PFSK-1 (cell line): ENCODE measurements around the gene ZNF415.

ENCODE experiments used
- POLR2AphosphoS5 ChIP-seq: IDR thresholded peaks from 2 replicates; pipeline ENCODE4 v1.6.1; 2012; ENCODE audit warnings: low read depth, mild to moderate bottlenecking, control low read depth, low read length, moderate library complexity
- REST ChIP-seq, 2 experiments: IDR thresholded peaks; 2 replicates each; pipeline versions ENCODE4 v1.6.1 to v1.8.0; 2011 to 2012; ENCODE audit warnings: low read depth in 2 of 2, low read length in 2 of 2, control low read depth in 1 of 2, inconsistent platforms in 1 of 2, mild to moderate bottlenecking in 1 of 2, moderate library complexity in 1 of 2; ENCODE audit not compliant: insufficient read depth in 1 of 2
- SIN3A ChIP-seq: IDR thresholded peaks from 2 replicates; pipeline ENCODE4 v1.6.1; 2012; ENCODE audit warnings: mild to moderate bottlenecking, low read length, moderate library complexity, borderline replicate concordance; ENCODE audit not compliant: insufficient read depth
- TAF1 ChIP-seq: IDR thresholded peaks from 2 replicates; pipeline ENCODE4 v1.6.1; 2012; ENCODE audit warnings: low read length, control low read depth, borderline replicate concordance; ENCODE audit not compliant: insufficient read depth

- TF ChIP-seq REST (IDR thresholded peaks at IDR 0.05; ENCODE audit: insufficient read depth in 1 of 2, low read depth in 2 of 2, low read length in 2 of 2) = no peak
- no peak for TF ChIP-seq TAF1
- TF ChIP-seq SIN3A = no peak
- TF ChIP-seq POLR2AphosphoS5 = no peak
These were observed 64.5 kb downstream of the ZNF415 start for GRCh38 chr19:53068199-53068598.
